K562 (cell line): ENCODE data around the gene LTA4H. TPM values are rescaled to one million over a fixed set of nuclear protein-coding genes. Genes with fewer than 3 reads are reported as not detected.

ENCODE experiments used
- ATAC-seq: fragments of 200-7000 bp; cut with Tn5 transposase; 3 replicates; pipeline ENCODE4 v1.9.1; 2020; ENCODE audit warnings: moderate library complexity
- BruUV-seq: library from RNA; stranded (reverse); fragments of 400-500 nt; replicated peaks from 2 replicates; lab custom pipeline; 2021; lab: Mats Ljungman, UMichigan
- CTCF ChIA-PET: fragments of 300-600 bp; formaldehyde crosslinking; extraction: SDS; loops from one replicate; lab custom pipeline; 2021; ENCODE audit warnings: low intra/inter-chr PET ratio; lab: Yijun Ruan, JAX
- POLR2A ChIA-PET: fragments of 300-600, 350-650 bp; sonication (Branson Sonifier 250); formaldehyde crosslinking; extraction: SDS; loops from one replicate; lab custom pipeline; 2021; ENCODE audit warnings: antibody characterized with exemption, inconsistent platforms; lab: Yijun Ruan, JAX
- DNase-seq, 4 experiments: peaks; one replicate each; pipeline versions ENCODE4 v3.0.0 to v3.0.0-alpha.2; 2011 to 2018; ENCODE audit warnings: low spot score in 3 of 4, mixed read lengths in 3 of 4; ENCODE audit errors: extremely low read depth in 1 of 4
- FAIRE-seq: peaks from 2 replicates; lab custom pipeline; 2011; peaks lifted over from hg19 to GRCh38; lab: Jason Lieb, UNC
- H2AFZ ChIP-seq: 2 replicates; pipeline ENCODE4 v1.6.0; 2011; ENCODE audit warnings: low read depth, low read length, control low read depth, inconsistent platforms
- H3K27ac ChIP-seq: fragments of 200-600 bp; 3 replicates; pipeline ENCODE4 v1.8.0; 2011; ENCODE audit warnings: low read depth, mild to moderate bottlenecking, control low read depth, inconsistent platforms, low read length, moderate library complexity, mixed read lengths; ENCODE audit errors: extremely low read depth
- H3K27me3 ChIP-seq, 2 experiments: fragments of 300-600 bp in 1 of 2; 2 replicates in 1 of 2; 3 replicates in 1 of 2; pipeline versions ENCODE4 v1.6.0 to v1.8.0; 2011; ENCODE audit warnings: inconsistent platforms in 2 of 2, low read length in 2 of 2, mild to moderate bottlenecking in 1 of 2, mixed read lengths in 1 of 2, moderate library complexity in 1 of 2; ENCODE audit not compliant: control insufficient read depth in 2 of 2, insufficient read depth in 2 of 2
- H3K36me3 ChIP-seq: fragments of 300-600 bp; 3 replicates; pipeline ENCODE4 v1.8.0; 2011; ENCODE audit warnings: mild to moderate bottlenecking, low read length, inconsistent platforms; ENCODE audit not compliant: control insufficient read depth, insufficient read depth
- H3K4me1 ChIP-seq, 2 experiments: fragments of 200-600 bp in 1 of 2; replicated peaks in 1 of 2; 2 replicates in 1 of 2; 3 replicates in 1 of 2; pipeline versions ENCODE4 v1.5.1 to v1.8.0; 2011; ENCODE audit warnings: inconsistent platforms in 2 of 2, low read length in 2 of 2, mild to moderate bottlenecking in 1 of 2, mixed read lengths in 1 of 2, moderate library complexity in 1 of 2; ENCODE audit not compliant: control insufficient read depth in 2 of 2, insufficient read depth in 2 of 2
- H3K4me2 ChIP-seq: 2 replicates; pipeline ENCODE4 v1.6.1; 2011; ENCODE audit warnings: low read length, control low read depth, inconsistent platforms, mixed read lengths; ENCODE audit not compliant: insufficient read depth
- H3K4me3 ChIP-seq: fragments of 200-600 bp; sonication (generic), shearing (Covaris generic); 2 replicates; pipeline ENCODE4 v1.5.1; 2016; ENCODE audit warnings: control low read depth, inconsistent platforms
- H3K79me2 ChIP-seq: fragments of 200-600 bp; 3 replicates; pipeline ENCODE4 v1.8.0; 2011; ENCODE audit warnings: low read length, inconsistent platforms; ENCODE audit not compliant: control insufficient read depth, insufficient read depth
- H3K9ac ChIP-seq, 2 experiments: 2 replicates each; pipeline versions ENCODE4 v1.6.0 to v1.6.1; 2011; ENCODE audit warnings: low read depth in 2 of 2, low read length in 2 of 2, control low read depth in 1 of 2, inconsistent platforms in 1 of 2, mild to moderate bottlenecking in 1 of 2, mixed read lengths in 1 of 2; ENCODE audit not compliant: insufficient read depth in 1 of 2
- H3K9me1 ChIP-seq: one replicate; pipeline ENCODE4 v1.6.0; 2011; ENCODE audit warnings: inconsistent platforms, mild to moderate bottlenecking, low read length, moderate library complexity; ENCODE audit not compliant: control insufficient read depth, insufficient read depth
- H3K9me3 ChIP-seq: replicated peaks from 2 replicates; pipeline ENCODE4 v1.5.1; 2011; ENCODE audit warnings: low read depth, low read length, inconsistent platforms; ENCODE audit not compliant: control insufficient read depth, insufficient read depth
- H4K20me1 ChIP-seq: replicated peaks from 2 replicates; pipeline ENCODE4 v1.6.1; 2011; ENCODE audit warnings: low read length, inconsistent platforms, mixed read lengths; ENCODE audit not compliant: control insufficient read depth, insufficient read depth
- BCOR ChIP-seq: fragments of 450-650 bp; IDR thresholded peaks from 2 replicates; pipeline ENCODE4 v1.6.1; 2016
- BHLHE40 ChIP-seq: IDR thresholded peaks from 2 replicates; pipeline ENCODE4 v1.6.1; 2011; ENCODE audit warnings: low read length, improper control_type of control experiment
- CREB1 ChIP-seq, 2 experiments: sonication (generic) in 1 of 2; formaldehyde crosslinking in 1 of 2; IDR thresholded peaks; 2 replicates each; pipeline versions ENCODE4 v1.6.1 to v1.8.0; 2012 to 2022; ENCODE audit warnings: inconsistent platforms in 1 of 2, mild to moderate bottlenecking in 1 of 2, missing genetic modification reagents in 1 of 2, moderate library complexity in 1 of 2
- HEY1 ChIP-seq: fragments of 250-450 bp; sonication (Bioruptor Pico); IDR thresholded peaks from 2 replicates; pipeline ENCODE4 v1.5.0; 2020; ENCODE audit warnings: mild to moderate bottlenecking, moderate library complexity, borderline replicate concordance
- HNRNPLL ChIP-seq: fragments of 200-400 bp; formaldehyde crosslinking; IDR thresholded peaks from 2 replicates; pipeline ENCODE4 v1.6.1; 2017; ENCODE audit warnings: low read length, low read depth, mild to moderate bottlenecking; ENCODE audit not compliant: poor library complexity, severe bottlenecking
- NFE2 ChIP-seq: IDR thresholded peaks from 2 replicates; pipeline ENCODE4 v1.6.1; 2014; ENCODE audit warnings: antibody characterized with exemption, low read depth
- NFE2L1 ChIP-seq: fragments of 450-650 bp; IDR thresholded peaks from 2 replicates; pipeline ENCODE4 v1.6.1; 2016; ENCODE audit warnings: missing genetic modification characterization, low read depth, mild to moderate bottlenecking, missing compliant biosample characterization, moderate library complexity, borderline replicate concordance
- RBM39 ChIP-seq: fragments of 200-400 bp; formaldehyde crosslinking; optimal IDR thresholded peaks from 2 replicates; pipeline ENCODE3; 2018; ENCODE audit warnings: low read depth, low read length
- SIX5 ChIP-seq, 2 experiments: IDR thresholded peaks; 2 replicates each; pipeline ENCODE4 v1.6.1; 2011; ENCODE audit warnings: low read length in 2 of 2, borderline replicate concordance in 1 of 2, low read depth in 1 of 2, mild to moderate bottlenecking in 1 of 2, moderate library complexity in 1 of 2; ENCODE audit not compliant: insufficient read depth in 1 of 2
- TOE1 ChIP-seq, 2 experiments: fragments of 450-650 bp in 1 of 2; sonication (generic) in 1 of 2; formaldehyde crosslinking in 1 of 2; IDR thresholded peaks; 2 replicates each; pipeline versions ENCODE4 v1.7.1 to v1.8.0; 2016 to 2022; ENCODE audit warnings: borderline replicate concordance in 2 of 2, mild to moderate bottlenecking in 2 of 2, antibody characterized with exemption in 1 of 2, inconsistent platforms in 1 of 2, low read depth in 1 of 2, missing genetic modification reagents in 1 of 2, moderate library complexity in 1 of 2
- ZNF318 ChIP-seq, 2 experiments: fragments of 450-650 bp; IDR thresholded peaks; 2 replicates each; pipeline ENCODE4 v1.6.1; 2016; ENCODE audit warnings: mild to moderate bottlenecking in 2 of 2, borderline replicate concordance in 1 of 2, low read depth in 1 of 2, moderate library complexity in 1 of 2
- ZZZ3 ChIP-seq: fragments of 450-650 bp; IDR thresholded peaks from 2 replicates; pipeline ENCODE4 v1.6.1; 2016; ENCODE audit warnings: antibody characterized with exemption, mild to moderate bottlenecking, moderate library complexity
- WGBS: fragments of 100-300 bp; shearing (Covaris generic); methylation state at CpG from one replicate; pipeline ENCODE4 v1.1.6; 2016; ENCODE audit warnings: low coverage, mixed read lengths; ENCODE audit not compliant: insufficient coverage; ENCODE audit errors: missing lambda C conversion rate; 5-methylcytosine and 5-hydroxymethylcytosine counted together
- in situ Hi-C: fragments of 300-500 bp; cut with MboI; formaldehyde crosslinking; loops from 4 replicates; pipeline ENCODE4 v1.15.0; 2018; ENCODE audit warnings: inconsistent platforms, mixed read lengths
- intact Hi-C: fragments of 100-400 bp; cut with micrococcal nuclease; formaldehyde crosslinking; loops from 2 replicates; pipeline ENCODE4 v1.14.2; 2022
- polyA plus RNA-seq, 8 experiments: library from polyadenylated mRNA; depleted of rRNA in 4 of 8; stranded (reverse) in 5 of 8; unstranded in 3 of 8; fragments of >200 nt; fragmentation: Nextera tagmentation in 2 of 8; fragmentation: Illumina TruSeq in 1 of 8; extraction: Ambion mirVana in 2 of 8; extraction: Trizol in 1 of 8; gene quantifications; 2 replicates each; pipeline versions ENCODE4 v1.2.1 to v1.2.3, GENCODE V29; 2011 to 2014; ENCODE audit warnings: inconsistent platforms in 1 of 8, missing spikeins in 1 of 8
- total RNA-seq, 7 experiments: library from RNA; depleted of rRNA in 6 of 7; stranded (reverse); fragments of >200 nt in 6 of 7; fragmentation: Illumina TruSeq in 2 of 7; extraction: Trizol in 2 of 7; gene quantifications; 2 replicates each; pipeline versions ENCODE4 v1.2.1 to v1.2.3, GENCODE V29; 2011 to 2021; ENCODE audit warnings: low replicate concordance in 1 of 7

Gene LTA4H
- total and polyA plus RNA-seq, 9 of the 15 experiments (the other 6 are each of a cell fraction or from before 2014, with no cell fraction given), result 25.2 to 58.1 (median 40.5) TPM

- ChIA-PET POLR2A (interaction anchor here (0.6 to 1.4 kb wide), 3 partner anchors 12 to 1803 kb away, joined by 3 read pairs; no protein-coding TSS in a partner anchor), CTCF (no interaction called here)
- DNase-seq, result no peak
- no peaks in the 10 kb centered on the region for H4K20me1 ChIP-seq
- no peak overlapping the region for H3K9ac ChIP-seq
- H3K36me3 ChIP-seq, result peaks cover 3% of the 10 kb centered on the region; the same call in 2 of the 3 replicates
- intact Hi-C loops, result no loop called here
- H3K9me3 ChIP-seq, result no peaks in the 10 kb centered on the region
- H3K4me1 ChIP-seq, result no peaks in the 10 kb centered on the region; a peak in 1 of 5 replicates
- no peak for FAIRE-seq
- H3K4me2 ChIP-seq, result no peak overlapping the region
- no TSS peak for BruUV-seq
- no peak for ATAC-seq
- in situ Hi-C loops, result no loop called here
- no peak overlapping the region for H3K4me3 ChIP-seq
- 69% methylated on average over 3 of the region's 3 CpGs for WGBS
- no peaks in the 10 kb centered on the region for H3K27me3 ChIP-seq
- H3K79me2 ChIP-seq, result no peaks in the 10 kb centered on the region
- H3K27ac ChIP-seq, result no peak overlapping the region
- H3K9me1 ChIP-seq, result no peaks in the 10 kb centered on the region
- no peak overlapping the region for H2AFZ ChIP-seq
- TF ChIP-seq SIX5 (IDR thresholded peaks at IDR 0.05; ENCODE audit: borderline replicate concordance in 1 of 2, insufficient read depth in 1 of 2, low read depth in 1 of 2, low read length in 2 of 2), result no peak
- TF ChIP-seq ZZZ3, result no peak
- no peak for TF ChIP-seq RBM39
- TF ChIP-seq BHLHE40, result no peak
- no peak for TF ChIP-seq NFE2L1 (tag)
- TF ChIP-seq HEY1 (CRISPR knock-in tag), result no peak
- TF ChIP-seq HNRNPLL, result no peak
- TF ChIP-seq BCOR, result no peak
- no peak for TF ChIP-seq ZNF318 (IDR thresholded peaks at IDR 0.05; ENCODE audit: borderline replicate concordance in 1 of 2, low read depth in 1 of 2)
- no peak for TF ChIP-seq TOE1 (IDR thresholded peaks at IDR 0.05; ENCODE audit: borderline replicate concordance)
- no peak for TF ChIP-seq TOE1 (CRISPR knock-in tag; IDR thresholded peaks at IDR 0.05; ENCODE audit: borderline replicate concordance, low read depth)
- TF ChIP-seq NFE2, result no peak
- no peak for TF ChIP-seq CREB1 (IDR thresholded peaks at IDR 0.05)
- TF ChIP-seq CREB1 (CRISPR knock-in tag; IDR thresholded peaks at IDR 0.05), result no peak
These were observed 14.9 kb downstream of the LTA4H start for GRCh38 chr12:96020314-96021003.
